ENCODE measurements around the gene SH3D19. TPM values are rescaled to one million over a fixed set of nuclear protein-coding genes. Genes with fewer than 3 reads are reported as not detected.
"Not testable (repeated sequence)": the region's sequence is repeated elsewhere in the genome, so short reads cannot be mapped to it uniquely, and the experiment has no call there.

Gene SH3D19
- total RNA-seq, 1 donor from 2014 or later = 121 TPM

GRCh38 chr4:151142758-151143157 is 182.6 kb downstream of the SH3D19 start:
- no peaks in the 10 kb centered on the region for H3K27me3 ChIP-seq (ENCODE audit: low read depth)
- no peak overlapping the region for H3K4me3 ChIP-seq
- TF ChIP-seq, protein P1, sequence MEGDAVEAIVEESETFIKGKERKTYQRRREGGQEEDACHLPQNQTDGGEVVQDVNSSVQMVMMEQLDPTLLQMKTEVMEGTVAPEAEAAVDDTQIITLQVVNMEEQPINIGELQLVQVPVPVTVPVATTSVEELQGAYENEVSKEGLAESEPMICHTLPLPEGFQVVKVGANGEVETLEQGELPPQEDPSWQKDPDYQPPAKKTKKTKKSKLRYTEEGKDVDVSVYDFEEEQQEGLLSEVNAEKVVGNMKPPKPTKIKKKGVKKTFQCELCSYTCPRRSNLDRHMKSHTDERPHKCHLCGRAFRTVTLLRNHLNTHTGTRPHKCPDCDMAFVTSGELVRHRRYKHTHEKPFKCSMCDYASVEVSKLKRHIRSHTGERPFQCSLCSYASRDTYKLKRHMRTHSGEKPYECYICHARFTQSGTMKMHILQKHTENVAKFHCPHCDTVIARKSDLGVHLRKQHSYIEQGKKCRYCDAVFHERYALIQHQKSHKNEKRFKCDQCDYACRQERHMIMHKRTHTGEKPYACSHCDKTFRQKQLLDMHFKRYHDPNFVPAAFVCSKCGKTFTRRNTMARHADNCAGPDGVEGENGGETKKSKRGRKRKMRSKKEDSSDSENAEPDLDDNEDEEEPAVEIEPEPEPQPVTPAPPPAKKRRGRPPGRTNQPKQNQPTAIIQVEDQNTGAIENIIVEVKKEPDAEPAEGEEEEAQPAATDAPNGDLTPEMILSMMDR (IDR thresholded peaks at IDR 0.05; ENCODE audit: borderline replicate concordance) = no peak
- H3K9me3 ChIP-seq (replicated peaks) = no peaks in the 10 kb centered on the region
- H3K27ac ChIP-seq (replicated peaks) = no peak overlapping the region
- H3K4me1 ChIP-seq = peaks cover 17% of the 10 kb centered on the region
- peaks cover 84% of the 10 kb centered on the region for H3K36me3 ChIP-seq
- DNase-seq = no peak
- intact Hi-C loops (cut with micrococcal nuclease) = no loop called here

DNA sequence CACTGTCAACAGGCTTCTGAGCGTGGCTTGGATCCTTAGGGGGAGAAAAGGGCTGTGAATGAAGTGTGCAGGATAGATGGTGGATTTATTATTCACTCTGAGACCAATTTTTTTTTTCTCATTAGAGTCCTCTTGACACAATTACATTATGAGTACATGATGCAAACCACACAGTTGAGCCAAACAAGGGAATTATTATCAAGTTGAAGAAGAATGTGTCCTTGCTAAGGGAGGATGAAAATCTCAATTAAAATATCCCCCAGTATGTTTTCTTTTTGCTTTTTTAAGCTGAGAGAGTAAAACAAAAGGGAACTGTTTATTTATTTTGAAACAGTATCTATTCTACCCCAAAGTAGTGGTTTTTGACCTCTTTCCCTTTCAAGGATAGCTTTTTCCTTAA is 185.6 kb downstream of the SH3D19 start:
- H3K4me3 ChIP-seq = no peak overlapping the region
- no peaks in the 10 kb centered on the region for H3K27me3 ChIP-seq (ENCODE audit: low read depth)
- H3K27ac ChIP-seq (replicated peaks) = no peak overlapping the region
- DNase-seq = no peak
- TF ChIP-seq, protein P1 (IDR thresholded peaks at IDR 0.05; ENCODE audit: borderline replicate concordance) = no peak
- intact Hi-C loops (cut with micrococcal nuclease) = no loop called here
- H3K36me3 ChIP-seq = peaks cover 79% of the 10 kb centered on the region
- no peaks in the 10 kb centered on the region for H3K9me3 ChIP-seq (replicated peaks)
- H3K4me1 ChIP-seq = peaks cover 11% of the 10 kb centered on the region

- DNase-seq; H3K9me3 ChIP-seq (replicated peaks); H3K4me3 ChIP-seq; H3K4me1 ChIP-seq; H3K27me3 ChIP-seq (ENCODE audit: low read depth); H3K27ac ChIP-seq (replicated peaks); intact Hi-C loops (cut with micrococcal nuclease): not testable (repeated sequence)
- peaks cover 81% of the 10 kb centered on the region for H3K36me3 ChIP-seq
These were observed 189.4 kb downstream of the SH3D19 start for GRCh38 chr4:151136048-151136447.

- no peak for DNase-seq
- no peak overlapping the region for H3K27ac ChIP-seq (replicated peaks)
- no peaks in the 10 kb centered on the region for H3K4me1 ChIP-seq
- peaks cover 83% of the 10 kb centered on the region for H3K36me3 ChIP-seq
- no peaks in the 10 kb centered on the region for H3K9me3 ChIP-seq (replicated peaks)
- intact Hi-C loops (cut with micrococcal nuclease) = no loop called here
- no peak overlapping the region for H3K4me3 ChIP-seq
- no peaks in the 10 kb centered on the region for H3K27me3 ChIP-seq (ENCODE audit: low read depth)
- TF ChIP-seq, protein P1 (IDR thresholded peaks at IDR 0.05; ENCODE audit: borderline replicate concordance) = no peak
These were observed 192.1 kb downstream of the SH3D19 start for GRCh38 chr4:151133311-151133710.

DNA sequence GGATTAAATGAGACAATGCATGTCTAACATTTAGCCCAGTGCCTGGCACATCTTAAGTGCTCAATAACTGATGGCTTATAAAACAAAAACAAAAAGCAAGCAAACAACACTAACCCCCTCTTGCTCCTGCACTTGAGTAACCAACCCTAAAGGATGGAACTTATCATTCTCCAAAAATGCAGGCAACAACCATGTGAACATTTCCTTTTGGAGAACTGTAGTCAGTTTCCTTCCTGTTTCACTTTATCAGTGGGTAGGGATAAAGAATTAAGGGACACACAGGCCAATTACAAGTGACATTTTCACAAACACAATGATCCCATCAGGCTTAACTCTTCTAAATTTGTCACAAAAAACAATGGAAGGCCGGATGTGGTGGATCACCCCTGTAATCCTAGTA is 195.6 kb downstream of the SH3D19 start:
- intact Hi-C loops (cut with micrococcal nuclease) = no loop called here

GRCh38 chr4:151117371-151117962 is 207.9 kb downstream of the SH3D19 start:
- H3K9me3 ChIP-seq (replicated peaks) = no peaks in the 10 kb centered on the region
- intact Hi-C loops (cut with micrococcal nuclease) = no loop called here
- H3K4me1 ChIP-seq = peaks cover 34% of the 10 kb centered on the region
- no peaks in the 10 kb centered on the region for H3K27me3 ChIP-seq (ENCODE audit: low read depth)
- peak overlapping the region; percentile 57 for H3K27ac ChIP-seq (replicated peaks)
- peak; percentile 30 for DNase-seq
- TF ChIP-seq, protein P1 (IDR thresholded peaks at IDR 0.05; ENCODE audit: borderline replicate concordance) = peak; percentile 84
- no peak overlapping the region for H3K4me3 ChIP-seq
- H3K36me3 ChIP-seq = peaks cover 33% of the 10 kb centered on the region

More for the DNA sequence above, 195.6 kb downstream of the SH3D19 start:
- Histone ChIP-seq H3K4me3 (no peak overlapping the region), H3K4me1 (no peaks in the 10 kb centered on the region), H3K9me3 (replicated peaks) (no peaks in the 10 kb centered on the region), H3K36me3 (peaks cover 90% of the 10 kb centered on the region), H3K27ac (replicated peaks) (peak overlapping the region; percentile 27), H3K27me3 (ENCODE audit: low read depth) (no peaks in the 10 kb centered on the region)
- TF ChIP-seq, protein P1 (IDR thresholded peaks at IDR 0.05; ENCODE audit: borderline replicate concordance) = no peak
- no peak for DNase-seq
